ENCODE measurements around the gene BSDC1.

DNA sequence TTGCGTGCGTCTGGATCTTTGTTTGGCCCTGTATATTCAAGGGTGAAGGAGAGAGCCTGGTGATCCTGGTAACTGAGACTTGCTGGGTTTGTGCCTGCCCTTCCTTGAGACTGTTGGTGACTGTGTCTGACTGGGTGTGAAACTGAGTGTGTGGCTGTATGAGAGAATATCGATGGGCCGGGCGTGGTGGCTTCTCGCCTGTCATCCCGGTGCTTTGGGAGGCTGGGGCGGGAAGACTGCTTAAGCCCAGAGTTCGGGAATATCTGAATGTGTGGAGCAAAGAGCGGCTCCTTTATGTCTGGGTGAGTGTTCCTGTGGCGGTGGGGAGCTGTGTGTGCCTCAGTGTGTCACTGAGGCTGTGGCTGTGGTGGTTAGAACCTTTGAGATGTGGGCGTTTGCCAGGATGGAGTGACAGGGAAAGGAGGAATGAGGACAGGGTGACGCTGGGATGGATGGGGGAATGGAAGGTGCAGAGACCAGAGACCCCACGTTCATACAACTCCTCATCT lies 55.5 kb downstream of the BSDC1 start:
- TF ChIP-seq EZH2 (IDR thresholded peaks at IDR 0.05; ENCODE audit: borderline replicate concordance, low read length): no peak
- no peak for TF ChIP-seq CTCF (IDR thresholded peaks at IDR 0.05; ENCODE audit: low read length)

All from OCI-LY1 (cell line).